AG04449 (cell line): ENCODE results near the gene CCL17.

Experiments
- CTCF ChIA-PET: fragments of 350-600 bp; formaldehyde crosslinking; extraction: SDS; loops from one replicate; lab custom pipeline; 2021; ENCODE audit warnings: antibody characterized with exemption; lab: Yijun Ruan, JAX
- POLR2A ChIA-PET: fragments of 400-600, 350-600 bp; formaldehyde crosslinking; extraction: SDS; loops from one replicate; lab custom pipeline; 2020; ENCODE audit warnings: antibody characterized with exemption, inconsistent platforms; lab: Yijun Ruan, JAX
- DNase-seq: peaks from one replicate; pipeline ENCODE4 v3.0.0-alpha.2; 2010; ENCODE audit warnings: low read depth, low spot score
- H3K4me3 ChIP-seq: 2 replicates; pipeline ENCODE4 v1.5.1; 2011; ENCODE audit warnings: low read depth, mild to moderate bottlenecking, control low read depth, low read length
- TF ChIP-seq, protein P1 (sequence below): IDR thresholded peaks from one replicate; pipeline ENCODE4 v1.5.1; 2011; ENCODE audit warnings: mild to moderate bottlenecking, moderate library complexity, low read length, control low read depth, inconsistent platforms; ENCODE audit not compliant: insufficient read depth; ENCODE audit errors: missing control alignments

Gene CCL17

DNA sequence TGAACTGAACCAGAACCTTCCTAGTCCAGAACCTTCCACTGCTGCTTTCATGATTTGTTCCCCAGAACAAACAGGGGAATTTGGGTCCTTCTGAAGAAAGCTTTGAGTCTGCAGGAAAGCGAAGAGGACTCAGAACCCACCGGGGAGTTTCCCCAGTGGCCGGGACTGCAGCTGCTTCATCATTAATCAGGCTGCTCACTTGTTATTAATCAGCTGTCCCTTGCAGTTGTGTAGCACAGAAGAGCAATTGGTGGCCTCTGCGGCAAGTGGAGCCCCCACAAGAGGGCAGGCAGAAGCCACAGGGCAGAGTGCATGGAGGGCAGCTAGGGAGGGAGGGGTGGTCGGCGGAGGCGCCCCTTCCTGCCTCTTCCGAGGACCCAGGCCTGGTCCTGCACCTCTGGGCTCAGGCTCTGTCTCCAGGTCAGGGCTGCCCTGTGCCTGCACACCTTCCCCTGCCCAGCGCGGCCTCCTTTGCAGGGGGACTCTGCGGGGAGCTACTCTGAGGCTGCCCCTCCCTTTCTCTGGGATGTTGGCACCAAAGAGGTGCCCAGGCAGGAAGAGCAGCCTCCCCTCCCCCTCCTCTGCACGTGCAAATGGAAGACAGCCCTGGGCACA is 6.9 kb downstream of the CCL17 start:
- CTCF ChIA-PET: interaction anchor here (1.8 to 4.7 kb wide), 2 partner anchors 11 to 110 kb away, joined by 6 to 76 read pairs; no protein-coding TSS in a partner anchor

DNA sequence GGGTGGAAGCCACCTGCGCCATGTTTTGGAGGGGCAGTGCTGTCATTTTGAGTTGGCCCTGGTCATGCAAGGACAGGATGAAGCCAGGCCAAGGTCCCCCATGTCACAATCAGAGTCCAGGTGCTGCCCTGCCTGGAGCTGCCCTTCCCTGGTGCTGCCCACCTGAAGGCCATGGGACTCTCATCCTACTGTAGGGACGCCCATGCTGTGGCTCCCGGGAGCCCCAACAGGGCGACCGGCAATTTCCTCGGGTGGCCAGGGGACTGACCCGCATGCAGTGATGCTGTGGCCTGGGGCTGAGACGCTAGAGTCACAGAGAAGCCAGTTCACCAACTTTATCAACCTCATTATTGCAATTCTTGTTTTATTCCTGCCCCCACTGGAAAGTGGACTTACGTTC is 8.0 kb downstream of the CCL17 start:
- CTCF ChIA-PET: interaction anchor here (1.2 to 4.7 kb wide), 4 partner anchors 10 to 113 kb away, joined by 3 to 76 read pairs (median 5); no protein-coding TSS in a partner anchor
- POLR2A ChIA-PET: no interaction called here
- no peak overlapping the region for H3K4me3 ChIP-seq
- TF ChIP-seq, protein P1, sequence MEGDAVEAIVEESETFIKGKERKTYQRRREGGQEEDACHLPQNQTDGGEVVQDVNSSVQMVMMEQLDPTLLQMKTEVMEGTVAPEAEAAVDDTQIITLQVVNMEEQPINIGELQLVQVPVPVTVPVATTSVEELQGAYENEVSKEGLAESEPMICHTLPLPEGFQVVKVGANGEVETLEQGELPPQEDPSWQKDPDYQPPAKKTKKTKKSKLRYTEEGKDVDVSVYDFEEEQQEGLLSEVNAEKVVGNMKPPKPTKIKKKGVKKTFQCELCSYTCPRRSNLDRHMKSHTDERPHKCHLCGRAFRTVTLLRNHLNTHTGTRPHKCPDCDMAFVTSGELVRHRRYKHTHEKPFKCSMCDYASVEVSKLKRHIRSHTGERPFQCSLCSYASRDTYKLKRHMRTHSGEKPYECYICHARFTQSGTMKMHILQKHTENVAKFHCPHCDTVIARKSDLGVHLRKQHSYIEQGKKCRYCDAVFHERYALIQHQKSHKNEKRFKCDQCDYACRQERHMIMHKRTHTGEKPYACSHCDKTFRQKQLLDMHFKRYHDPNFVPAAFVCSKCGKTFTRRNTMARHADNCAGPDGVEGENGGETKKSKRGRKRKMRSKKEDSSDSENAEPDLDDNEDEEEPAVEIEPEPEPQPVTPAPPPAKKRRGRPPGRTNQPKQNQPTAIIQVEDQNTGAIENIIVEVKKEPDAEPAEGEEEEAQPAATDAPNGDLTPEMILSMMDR: no peak
- no peak for DNase-seq

More for the DNA sequence above, 6.9 kb downstream of the CCL17 start:
- TF ChIP-seq, protein P1: no peak
- no peak overlapping the region for H3K4me3 ChIP-seq
- POLR2A ChIA-PET: no interaction called here
- no peak for DNase-seq

DNA sequence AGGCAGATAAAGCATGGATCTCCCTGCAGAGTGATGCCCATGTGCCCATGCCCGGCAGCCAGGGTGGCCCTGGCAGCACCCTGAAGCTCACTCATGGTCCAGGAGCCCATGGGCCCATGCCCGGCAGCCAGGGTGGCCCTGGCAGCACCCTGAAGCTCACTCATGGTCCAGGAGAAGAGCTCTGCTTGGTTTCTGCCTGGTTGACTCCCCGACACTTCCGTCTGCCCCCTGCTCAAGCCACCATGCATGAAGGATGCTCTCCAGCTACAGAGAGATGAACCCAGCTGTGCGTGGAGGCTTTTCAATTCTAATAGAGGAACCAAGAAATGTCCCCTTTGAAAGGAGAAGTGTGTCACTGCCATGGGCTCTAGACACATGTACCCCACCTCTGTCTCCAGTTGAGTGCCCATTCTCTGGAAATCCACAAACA is 8.7 kb downstream of the CCL17 start:
- ChIA-PET CTCF (interaction anchor here (1.2 to 4.7 kb wide), 5 partner anchors 9 to 113 kb away, joined by 3 to 76 read pairs (median 4); no protein-coding TSS in a partner anchor), POLR2A (no interaction called here)
- TF ChIP-seq, protein P1: no peak
- no peak for DNase-seq
- no peak overlapping the region for H3K4me3 ChIP-seq

DNA sequence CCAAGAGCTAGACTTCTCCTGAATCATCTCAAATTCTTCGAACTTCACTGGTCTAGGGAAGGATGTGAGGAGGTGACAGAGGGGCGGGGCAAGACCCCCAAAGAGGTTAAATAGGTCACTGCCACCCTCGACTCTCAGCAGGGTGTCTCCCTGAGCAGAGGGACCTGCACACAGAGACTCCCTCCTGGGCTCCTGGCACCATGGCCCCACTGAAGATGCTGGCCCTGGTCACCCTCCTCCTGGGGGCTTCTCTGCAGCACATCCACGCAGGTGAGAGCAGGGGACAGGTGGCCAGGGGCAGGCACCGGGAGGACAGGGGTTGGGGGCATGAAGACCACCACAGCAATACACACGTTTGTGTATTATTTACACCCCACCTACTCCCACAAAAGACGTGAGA is 9.2 kb downstream of the CCL17 start:
- ChIA-PET POLR2A (no interaction called here), CTCF (interaction anchor here (1.0 to 4.7 kb wide), 4 partner anchors 8 to 112 kb away, joined by 3 to 76 read pairs (median 3); no protein-coding TSS in a partner anchor)
- TF ChIP-seq, protein P1: no peak
- no peak for DNase-seq
- H3K4me3 ChIP-seq: no peak overlapping the region

DNA sequence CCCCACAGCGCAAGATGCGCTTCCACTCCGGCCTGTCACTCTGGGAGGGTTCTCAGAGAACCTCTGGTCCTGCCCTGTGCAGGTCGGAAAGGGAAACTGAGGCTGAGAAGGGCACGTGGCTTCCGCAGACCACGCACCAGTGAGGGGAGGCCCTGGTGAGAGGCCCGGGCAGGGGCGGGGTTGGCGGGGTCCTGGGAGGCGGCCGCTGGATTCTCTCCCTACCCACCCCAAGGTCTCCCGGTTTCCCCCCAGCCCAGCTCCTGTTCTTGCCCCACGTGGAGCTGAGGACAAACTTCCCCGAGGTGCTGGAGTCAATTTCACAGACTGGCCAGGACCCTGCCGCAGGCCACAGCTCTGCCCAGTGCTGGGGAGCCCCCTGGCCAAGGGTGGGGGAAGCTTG is 11.5 kb downstream of the CCL17 start:
- ChIA-PET POLR2A (no interaction called here), CTCF (interaction anchor here (0.8 to 11.8 kb wide), 25 partner anchors 10 to 331 kb away, joined by 3 to 923 read pairs (median 10); partner anchors contain the start of genes CCL17, CIAPIN1, COQ9 and CX3CL1)
- TF ChIP-seq, protein P1: no peak
- H3K4me3 ChIP-seq: no peak overlapping the region
- DNase-seq: no peak

GRCh38 chr16:57419506-57419905 is 14.9 kb downstream of the CCL17 start:
- no peak overlapping the region for H3K4me3 ChIP-seq
- CTCF ChIA-PET: interaction anchor here (0.8 to 11.8 kb wide), 28 partner anchors 10 to 343 kb away, joined by 3 to 923 read pairs (median 7); partner anchors contain the start of genes CCL17, CIAPIN1, COQ9 and CX3CL1
- TF ChIP-seq, protein P1: no peak
- no peak for DNase-seq
- POLR2A ChIA-PET: no interaction called here
